Natural killer cell (primary cell): ENCODE measurements around the gene PTBP3. TPM values are rescaled to one million over a fixed set of nuclear protein-coding genes. Genes with fewer than 3 reads are reported as not detected.
A peak's percentile ranks its signal among the peaks of the same experiment; 100 is the strongest.
"Not testable (repeated sequence)": the region's sequence is repeated elsewhere in the genome, so short reads cannot be mapped to it uniquely, and the experiment has no call there.

Experiments used
- ATAC-seq, 3 donors: fragments of 150-1000 bp in 2 of 3; fragments of 200-7000 bp in 1 of 3; cut with Tn5 transposase; 1 replicate in 1 of 3; 2 replicates in 2 of 3; pipeline ENCODE4 v1.10.0; 2021; ENCODE audit warnings: mild to moderate bottlenecking in 2 of 3, moderate library complexity in 2 of 3
- DNase-seq, 2 donors: peaks; one replicate each; pipeline versions ENCODE4 v3.0.0 to v3.0.0-alpha.2; 2013 to 2021; ENCODE audit warnings: mixed read lengths in 1 of 2
- H3K27ac ChIP-seq: one replicate; pipeline ENCODE4 v1.5.1; 2013; ENCODE audit warnings: mild to moderate bottlenecking, low read length
- H3K27me3 ChIP-seq: one replicate; pipeline ENCODE4 v1.6.1; 2013; ENCODE audit warnings: low read length; ENCODE audit not compliant: control insufficient read depth, insufficient read depth
- H3K36me3 ChIP-seq: one replicate; pipeline ENCODE4 v1.6.1; 2013; ENCODE audit warnings: low read length; ENCODE audit not compliant: control insufficient read depth, insufficient read depth
- H3K4me1 ChIP-seq: one replicate; pipeline ENCODE4 v1.6.1; 2013; ENCODE audit warnings: low read length; ENCODE audit not compliant: control insufficient read depth, insufficient read depth
- H3K4me3 ChIP-seq: one replicate; pipeline ENCODE4 v1.5.1; 2013; ENCODE audit warnings: low read length
- H3K9me3 ChIP-seq: one replicate; pipeline ENCODE4 v1.6.1; 2013; ENCODE audit warnings: low read length; ENCODE audit not compliant: control insufficient read depth, insufficient read depth
- H3K27ac Mint-ChIP-seq, 2 donors: one replicate each; pipeline ENCODE4 v1.8.0; 2022; ENCODE audit warnings: mild to moderate bottlenecking in 2 of 2, mixed read lengths in 2 of 2, moderate library complexity in 1 of 2
- H3K27me3 Mint-ChIP-seq, 2 donors: one replicate each; pipeline ENCODE4 v1.8.0; 2022; ENCODE audit warnings: low read depth in 2 of 2, mixed read lengths in 2 of 2
- H3K36me3 Mint-ChIP-seq: one replicate; pipeline ENCODE4 v1.8.0; 2022; ENCODE audit warnings: mixed read lengths
- H3K4me1 Mint-ChIP-seq, 2 donors: one replicate each; pipeline ENCODE4 v1.8.0; 2022; ENCODE audit warnings: mixed read lengths in 2 of 2
- H3K4me3 Mint-ChIP-seq: one replicate; pipeline ENCODE4 v1.8.0; 2022; ENCODE audit warnings: mild to moderate bottlenecking, moderate library complexity, mixed read lengths
- H3K9me3 Mint-ChIP-seq, 2 donors: one replicate each; pipeline ENCODE4 v1.8.0; 2022; ENCODE audit warnings: mixed read lengths in 2 of 2
- CTCF ChIP-seq: fragments of 200-600 bp; IDR thresholded peaks from one replicate; pipeline ENCODE4 v1.8.0; 2022; ENCODE audit warnings: antibody characterized with exemption
- WGBS: methylation state at CpG from one replicate; pipeline ENCODE4 v1.1.7; 2013; ENCODE audit warnings: missing lambda C conversion rate; ENCODE audit not compliant: insufficient coverage; 5-methylcytosine and 5-hydroxymethylcytosine counted together
- intact Hi-C: fragments of 100-400 bp; cut with micrococcal nuclease; formaldehyde crosslinking; loops from one replicate; pipeline ENCODE4 v1.14.2; 2022
- total RNA-seq, 4 donors: library from RNA; stranded (reverse); fragments of 120-200 nt in 1 of 4; gene quantifications; one replicate each; pipeline versions ENCODE4 v1.2.3 to v1.2.4, GENCODE V29; 2013 to 2022

The PTBP3 gene
- total RNA-seq, 3 donors from 2014 or later (not counting 1 experiment from before 2014, with no cell fraction given) = 135 to 156 (median 140) TPM

DNA sequence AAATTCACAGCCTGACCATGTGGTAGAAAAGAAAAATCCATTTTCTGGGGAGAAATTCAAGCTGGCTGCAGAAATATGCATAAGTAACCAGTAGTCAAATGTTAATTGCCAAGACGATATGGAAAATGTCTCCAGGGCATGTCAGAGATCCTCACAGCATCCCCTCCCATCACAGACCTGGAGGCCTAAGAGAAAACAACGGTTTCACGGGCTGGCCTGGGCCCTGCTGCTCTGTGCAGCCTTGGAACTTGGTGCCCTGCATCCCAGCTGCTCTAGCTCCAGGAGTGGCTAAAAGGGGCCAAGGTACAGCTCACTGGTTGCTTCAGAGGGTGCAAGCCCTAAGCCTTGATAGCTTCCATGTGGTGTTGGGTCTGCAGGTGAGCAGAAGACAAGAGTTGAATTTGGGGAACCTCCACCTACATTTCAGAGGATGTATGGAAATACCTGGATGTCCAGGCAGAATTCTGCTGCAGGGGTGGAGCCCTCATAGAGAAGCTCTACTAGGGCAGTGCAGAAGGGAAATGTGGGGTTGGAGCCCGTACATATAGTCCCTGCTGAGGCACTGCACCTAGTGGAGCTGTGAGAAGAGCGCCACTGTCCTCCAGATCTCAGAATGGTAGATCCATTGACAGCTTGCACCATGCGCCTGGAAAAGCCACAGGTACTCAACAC, 49.7 kb downstream of the PTBP3 start:
- no peak overlapping the region for H3K27ac ChIP-seq
- peaks cover 13% of the 10 kb centered on the region for H3K9me3 ChIP-seq
- H3K4me1 Mint-ChIP-seq = peaks cover 55% of the 10 kb centered on the region in 2 donors
- H3K27me3 ChIP-seq = no peaks in the 10 kb centered on the region
- no peak overlapping the region for H3K4me3 Mint-ChIP-seq
- ATAC-seq = no peak
- no peaks in the 10 kb centered on the region for H3K36me3 ChIP-seq
- no peaks in the 10 kb centered on the region for H3K27me3 Mint-ChIP-seq
- DNase-seq = no peak
- no peak overlapping the region for H3K4me3 ChIP-seq
- no peaks in the 10 kb centered on the region for H3K4me1 ChIP-seq
- H3K27ac Mint-ChIP-seq = peak overlapping the region in 1 of 2 donors; percentile 39
- peaks cover 0 to 3% of the 10 kb centered on the region in 2 donors for H3K9me3 Mint-ChIP-seq
- TF ChIP-seq CTCF = no peak
- peaks cover 12% of the 10 kb centered on the region for H3K36me3 Mint-ChIP-seq
- over 99% methylated on average over 6 of the region's 6 CpGs for WGBS
- intact Hi-C loops = no loop called here

- H3K36me3 ChIP-seq, H3K27ac ChIP-seq, H3K4me3 Mint-ChIP-seq, H3K4me1 ChIP-seq, DNase-seq, intact Hi-C loops, H3K4me3 ChIP-seq, H3K27me3 Mint-ChIP-seq, H3K27me3 ChIP-seq, H3K9me3 Mint-ChIP-seq, ATAC-seq: not testable (repeated sequence)
- H3K4me1 Mint-ChIP-seq = peaks cover 52% of the 10 kb centered on the region in 2 donors
- peaks cover 13% of the 10 kb centered on the region for H3K9me3 ChIP-seq
- WGBS = 91% methylated on average over 1 of the region's 3 CpGs
- peak overlapping the region in 1 of 2 donors; percentile 39 for H3K27ac Mint-ChIP-seq
- H3K36me3 Mint-ChIP-seq = peaks cover 12% of the 10 kb centered on the region
Measured at GRCh38 chr9:112282841-112283240, 50.6 kb downstream of the PTBP3 start.

DNA sequence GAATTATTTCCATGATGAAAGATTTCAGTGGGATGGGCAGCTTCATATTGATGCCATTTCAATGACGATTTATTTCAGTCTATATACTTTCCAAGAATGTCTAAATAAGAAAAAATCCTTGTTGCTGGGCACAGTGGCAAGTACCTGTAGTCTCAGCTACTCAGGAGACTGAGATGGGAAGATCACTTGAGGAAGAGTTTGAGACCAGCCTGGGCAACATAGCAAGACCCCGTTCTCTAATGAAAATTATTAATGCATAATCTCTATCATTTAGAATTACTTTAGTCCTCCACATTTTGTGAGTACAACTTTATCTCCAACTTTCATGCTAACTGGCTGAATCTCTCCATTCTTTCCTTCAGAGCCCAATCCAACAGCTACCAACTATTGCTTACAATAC, 52.5 kb downstream of the PTBP3 start:
- H3K27me3 Mint-ChIP-seq = no peaks in the 10 kb centered on the region
- no peak overlapping the region for H3K27ac Mint-ChIP-seq
- TF ChIP-seq CTCF = no peak
- DNase-seq = no peak
- Histone ChIP-seq H3K27me3 (no peaks in the 10 kb centered on the region), H3K9me3 (peaks cover 13% of the 10 kb centered on the region), H3K4me1 (no peaks in the 10 kb centered on the region), H3K36me3 (no peaks in the 10 kb centered on the region), H3K27ac (no peak overlapping the region), H3K4me3 (no peak overlapping the region)
- H3K36me3 Mint-ChIP-seq = peaks cover 12% of the 10 kb centered on the region
- peaks cover 49 to 56% of the 10 kb centered on the region in 2 donors for H3K4me1 Mint-ChIP-seq
- no peak for ATAC-seq
- no peak overlapping the region for H3K4me3 Mint-ChIP-seq
- peaks cover 0 to 3% of the 10 kb centered on the region in 2 donors for H3K9me3 Mint-ChIP-seq
- WGBS = 100% methylated on average over 1 of the region's 2 CpGs
- intact Hi-C loops = no loop called here

- Histone ChIP-seq H3K27ac (no peak overlapping the region), H3K4me3 (no peak overlapping the region), H3K27me3 (no peaks in the 10 kb centered on the region), H3K36me3 (no peaks in the 10 kb centered on the region), H3K4me1 (no peaks in the 10 kb centered on the region), H3K9me3 (peaks cover 11% of the 10 kb centered on the region)
- no peaks in the 10 kb centered on the region for H3K9me3 Mint-ChIP-seq
- H3K27me3 Mint-ChIP-seq = no peaks in the 10 kb centered on the region
- no peak overlapping the region for H3K27ac Mint-ChIP-seq
- DNase-seq (no peak), ATAC-seq (no peak)
- H3K4me3 Mint-ChIP-seq = no peak overlapping the region
- intact Hi-C loops = no loop called here
- TF ChIP-seq CTCF = no peak
- peaks cover 50 to 51% of the 10 kb centered on the region in 2 donors for H3K4me1 Mint-ChIP-seq
- H3K36me3 Mint-ChIP-seq = peaks cover 7% of the 10 kb centered on the region
Measured at GRCh38 chr9:112279501-112279900, 53.9 kb downstream of the PTBP3 start.
